Spleen (tissue), 7 donors: ENCODE results near the gene CLEC16A.
A peak's percentile ranks its signal among the peaks of the same experiment; 100 is the strongest.

Experiments used
- CTCF ChIP-seq, 11 experiments: fragments of 200-600 bp in 7 of 11; fragments of 450-650 bp in 4 of 11; sonication (generic) in 4 of 11; IDR thresholded peaks in 8 of 11; conservative IDR thresholded peaks in 3 of 11; 1 replicate in 7 of 11; 2 replicates in 4 of 11; pipeline versions ENCODE4 v1.4.0 to v1.8.0; 2016 to 2021; ENCODE audit warnings: antibody characterized with exemption in 11 of 11, inconsistent platforms in 4 of 11, mild to moderate bottlenecking in 1 of 11
- POLR2AphosphoS5 ChIP-seq, 3 donors: sonication (generic); formaldehyde crosslinking; IDR thresholded peaks; one replicate each; pipeline ENCODE4 v1.5.1; 2017; ENCODE audit warnings: antibody characterized with exemption in 3 of 3
- donor health status: DM: no; HTN: no; CAD: no; lungs with moderate emphysema.
- donor health status: DM: no; HTN: no; CAD: no.
- donor health status: DM: no; HTN: no; CAD: no.

GRCh38 chr16:11219178-11219577, 274.8 kb downstream of the CLEC16A start:
- no peak for TF ChIP-seq CTCF (IDR thresholded peaks at IDR 0.05 in 8 of 11, conservative IDR thresholded peaks at IDR 0.05 in 3 of 11)
- peak in 1 of 3 donors; percentile 55 for TF ChIP-seq POLR2AphosphoS5 (IDR thresholded peaks at IDR 0.05)
